T-helper 1 cell treated with Interleukin-12 subunit alpha and Interleukin-12 subunit beta and Interleukin-4 antibody, amounts not matched to agents 30 ng/mL and 1 ng/mL, for 36 hours (primary cell): Measurements from ENCODE around the gene TPP1. TPM values are rescaled to one million over a fixed set of nuclear protein-coding genes. Genes with fewer than 3 reads are reported as not detected.

Experiments
- intact Hi-C: fragments of 100-400 bp; cut with micrococcal nuclease; formaldehyde crosslinking; loops from one replicate; pipeline ENCODE4 v1.15.1; 2024
- total RNA-seq: library from RNA; stranded (reverse); gene quantifications from 2 replicates; pipeline ENCODE4 v1.2.3, GENCODE V29; 2022

The TPP1 gene
- total RNA-seq, 1 donor from 2014 or later, result 95.9 TPM

GRCh38 chr11:6566704-6567370, 52.4 kb downstream of the TPP1 start:
- intact Hi-C loops, result no loop called here

DNA sequence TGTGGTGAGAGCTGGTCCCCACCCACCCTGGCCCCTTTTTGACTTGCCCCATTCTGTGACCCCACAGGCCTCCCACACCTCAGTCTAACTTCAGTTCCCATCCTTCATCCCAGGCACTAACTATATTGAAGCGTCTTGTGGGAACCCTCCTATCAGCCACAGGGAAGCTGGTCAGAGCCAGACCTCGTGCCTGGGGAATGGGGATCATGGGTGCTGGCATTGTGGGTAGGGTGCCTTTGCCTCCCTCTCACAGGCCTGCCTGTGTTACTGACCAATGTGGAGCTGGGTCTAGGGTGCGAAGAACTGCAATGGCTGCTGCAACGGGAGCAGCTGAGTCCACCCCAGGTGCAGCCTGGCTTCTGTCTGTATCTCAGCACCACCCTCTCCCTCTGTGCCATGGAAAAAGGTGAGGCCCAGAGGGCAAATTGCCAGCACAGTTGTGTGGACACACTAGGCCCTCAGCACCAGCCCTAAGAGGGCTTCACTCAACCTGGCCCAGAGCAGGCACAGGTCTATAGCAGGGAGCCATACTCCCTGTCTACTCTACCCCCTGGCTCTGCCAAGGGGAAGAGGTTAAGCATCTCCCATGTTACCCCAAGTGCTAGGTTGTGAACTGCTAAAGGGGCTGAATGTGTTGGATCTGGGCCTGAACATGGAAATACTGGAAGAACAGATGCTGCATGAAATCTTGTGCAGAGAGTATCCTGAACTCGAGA, 53.1 kb downstream of the TPP1 start:
- intact Hi-C loops, result no loop called here

GRCh38 chr11:6565325-6565724, 53.9 kb downstream of the TPP1 start:
- intact Hi-C loops, result no loop called here

DNA sequence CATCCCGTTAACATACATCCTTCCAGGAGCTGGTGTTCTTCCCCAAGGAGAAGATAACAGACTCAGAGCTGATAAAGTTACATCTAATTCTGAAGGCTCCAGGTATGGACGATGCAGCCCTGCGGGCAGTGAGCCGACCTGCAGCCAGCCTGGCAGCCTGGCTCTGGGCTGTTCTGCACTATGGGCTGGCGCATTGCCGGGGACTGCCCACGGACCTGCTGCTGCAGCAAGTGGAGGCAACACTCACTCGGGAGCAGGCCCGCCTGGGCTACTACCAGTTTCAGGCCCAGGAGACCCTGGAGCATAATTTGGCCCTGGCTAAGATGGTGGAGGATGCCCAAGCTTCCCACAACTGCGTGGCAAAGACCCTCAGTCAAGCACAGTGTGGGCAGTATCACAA, 55.6 kb downstream of the TPP1 start:
- intact Hi-C loops, result no loop called here

DNA sequence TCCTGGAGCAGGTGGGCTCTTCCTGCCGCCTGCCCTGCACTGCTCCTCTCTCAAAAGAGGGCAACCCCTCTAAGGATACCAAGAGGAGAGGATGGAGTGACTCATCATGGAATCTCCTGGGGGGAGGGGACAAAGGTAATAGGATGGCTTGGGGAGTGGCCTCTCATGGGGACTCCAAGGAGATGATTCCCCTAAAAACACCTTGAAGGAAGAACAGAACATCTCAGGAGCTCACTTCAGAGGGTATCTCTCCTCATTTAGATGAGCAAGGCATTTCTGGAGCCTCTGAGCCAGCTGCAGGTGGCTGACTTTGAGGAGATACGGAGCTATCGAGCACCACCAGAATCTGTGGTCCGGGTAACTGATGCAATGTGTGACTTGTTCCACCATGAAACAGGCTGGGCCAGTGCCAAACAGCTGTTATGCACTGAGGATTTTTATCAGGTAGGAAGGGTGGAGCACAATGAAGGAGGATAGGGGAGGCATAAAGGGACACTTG, 56.1 kb downstream of the TPP1 start:
- intact Hi-C loops, result no loop called here

Other genes starting within 250 kb of the TPP1 start
- gene SMPD1, start 228.9 kb downstream of the TPP1 start, total RNA-seq, result 50.9 and 52.6 TPM in 2 replicates
- 45.5 and 46.9 TPM in 2 replicates for gene APBB1, start 200.3 kb downstream of the TPP1 start, total RNA-seq
- 0.51 TPM in 1 of 2 replicates, not detected in the other for gene HPX, start 178.4 kb downstream of the TPP1 start, total RNA-seq
- gene TRIM3, start 145.5 kb downstream of the TPP1 start, total RNA-seq, result 4.6 and 5.5 TPM in 2 replicates
- 44.7 and 49.3 TPM in 2 replicates for gene ARFIP2, start 138.1 kb downstream of the TPP1 start, total RNA-seq
- gene TIMM10B, start 137.9 kb downstream of the TPP1 start, total RNA-seq, result 29.4 and 30.9 TPM in 2 replicates
- gene DNHD1, start 122.1 kb downstream of the TPP1 start, total RNA-seq, result 23.2 and 26.1 TPM in 2 replicates
- 27.3 and 28.2 TPM in 2 replicates for gene RRP8, start 15.8 kb downstream of the TPP1 start, total RNA-seq
- gene ILK, start 15.6 kb downstream of the TPP1 start, total RNA-seq, result 136 and 144 TPM in 2 replicates
- 132 and 150 TPM in 2 replicates for gene TAF10, start 7.2 kb downstream of the TPP1 start, total RNA-seq
- gene DCHS1, start 36.4 kb upstream of the TPP1 start, total RNA-seq, result 0.32 and 0.37 TPM in 2 replicates
- 51.0 and 62.6 TPM in 2 replicates for gene MRPL17, start 63.9 kb upstream of the TPP1 start, total RNA-seq
- 0.41 TPM in 1 of 2 replicates, not detected in the other for gene OR2AG2, start 152.6 kb upstream of the TPP1 start, total RNA-seq
- not detected in 2 replicates for gene OR2AG1, start 163.6 kb upstream of the TPP1 start, total RNA-seq
- gene OR6A2, start 180.3 kb upstream of the TPP1 start, total RNA-seq, result 0.05 and 0.12 TPM in 2 replicates
- not detected in 2 replicates for gene OR10A5, start 226.3 kb upstream of the TPP1 start, total RNA-seq
- not detected in 2 replicates for gene OR10A2, start 243.6 kb upstream of the TPP1 start, total RNA-seq